Fibroblast of the aortic adventitia (primary cell): ENCODE measurements around the gene KIF16B. TPM values are rescaled to one million over a fixed set of nuclear protein-coding genes. Genes with fewer than 3 reads are reported as not detected.

Source experiments
- DNase-seq: peaks from one replicate; pipeline ENCODE4 v3.0.0-alpha.2; 2010; ENCODE audit warnings: low read depth
- H3K4me3 ChIP-seq: 2 replicates; pipeline ENCODE4 v1.5.1; 2011; ENCODE audit warnings: low read depth, mild to moderate bottlenecking, control low read depth, low read length, moderate library complexity
- CTCF ChIP-seq: IDR thresholded peaks from 2 replicates; pipeline ENCODE4 v1.5.1; 2011; ENCODE audit warnings: mild to moderate bottlenecking, low read length, control low read depth, inconsistent platforms; ENCODE audit not compliant: insufficient read depth
- total RNA-seq: library from RNA; depleted of rRNA; stranded (reverse); fragments of >200 nt; gene quantifications from 2 replicates; pipeline ENCODE4 v1.2.3, GENCODE V29; 2012; ENCODE audit warnings: low replicate concordance

Gene KIF16B
- total RNA-seq, 1 donor, result 14.5 TPM

- no peak for DNase-seq
- H3K4me3 ChIP-seq, result no peak overlapping the region
- TF ChIP-seq CTCF, result no peak
Measured at GRCh38 chr20:16314748-16315159, 258.5 kb downstream of the KIF16B start.

- no peak for DNase-seq
- TF ChIP-seq CTCF, result no peak
- H3K4me3 ChIP-seq, result no peak overlapping the region
Measured at GRCh38 chr20:16314320-16314719, 258.9 kb downstream of the KIF16B start.

GRCh38 chr20:16313917-16314316 lies 259.3 kb downstream of the KIF16B start:
- no peak for DNase-seq
- TF ChIP-seq CTCF, result no peak
- H3K4me3 ChIP-seq, result no peak overlapping the region

- no peak overlapping the region for H3K4me3 ChIP-seq
- DNase-seq, result no peak
- TF ChIP-seq CTCF, result no peak
Measured at GRCh38 chr20:16312998-16313397, 260.2 kb downstream of the KIF16B start.

- TF ChIP-seq CTCF, result no peak
- no peak overlapping the region for H3K4me3 ChIP-seq
- DNase-seq, result no peak
Measured at GRCh38 chr20:16311756-16312155, 261.5 kb downstream of the KIF16B start.

- no peak for TF ChIP-seq CTCF
- no peak overlapping the region for H3K4me3 ChIP-seq
- no peak for DNase-seq
Measured at GRCh38 chr20:16308754-16309153, 264.5 kb downstream of the KIF16B start.

- no peak for DNase-seq
- no peak for TF ChIP-seq CTCF
- no peak overlapping the region for H3K4me3 ChIP-seq
Measured at GRCh38 chr20:16302818-16303217, 270.4 kb downstream of the KIF16B start.
